IPS-NIHi7 (cell line): Measurements from ENCODE around the gene NLRP7.
"Not testable (repeated sequence)": the region's sequence is repeated elsewhere in the genome, so short reads cannot be mapped to it uniquely, and the experiment has no call there.

Experiments
- DNase-seq: peaks from one replicate; pipeline ENCODE4 v3.0.0; 2012; ENCODE audit warnings: mixed read lengths; ENCODE audit errors: extremely low spot score

NLRP7 gene

DNA sequence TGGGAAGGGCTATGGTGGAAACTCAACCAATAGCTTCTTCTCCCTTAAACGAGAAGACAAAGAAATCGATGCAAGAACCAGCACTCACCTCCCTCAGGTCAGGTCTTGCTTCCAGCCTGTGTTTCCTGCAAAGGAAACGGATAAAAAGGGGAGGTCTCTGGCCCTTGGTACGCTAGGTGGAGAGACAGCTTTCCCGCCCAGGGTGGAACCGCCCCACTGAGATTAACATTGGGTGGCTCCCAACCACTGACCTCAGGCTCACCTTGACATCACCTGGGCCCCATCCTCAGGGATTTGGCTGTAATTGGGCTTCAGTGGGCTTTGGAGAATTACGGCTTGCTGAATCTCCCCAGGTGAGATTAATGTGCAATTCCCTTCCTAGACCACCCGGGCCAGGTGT is at the start of gene NLRP7:
Gene NLRP7 (minus strand): TSS at position 150 of the 400 bp plus-strand sequence.
- DNase-seq, result no peak

- no peak for DNase-seq
Observed at GRCh38 chr19:54995561-54995960, 48.2 kb upstream of the NLRP7 start.

- not testable (repeated sequence) for DNase-seq
Observed at GRCh38 chr19:54989531-54989930, 42.2 kb upstream of the NLRP7 start.

DNA sequence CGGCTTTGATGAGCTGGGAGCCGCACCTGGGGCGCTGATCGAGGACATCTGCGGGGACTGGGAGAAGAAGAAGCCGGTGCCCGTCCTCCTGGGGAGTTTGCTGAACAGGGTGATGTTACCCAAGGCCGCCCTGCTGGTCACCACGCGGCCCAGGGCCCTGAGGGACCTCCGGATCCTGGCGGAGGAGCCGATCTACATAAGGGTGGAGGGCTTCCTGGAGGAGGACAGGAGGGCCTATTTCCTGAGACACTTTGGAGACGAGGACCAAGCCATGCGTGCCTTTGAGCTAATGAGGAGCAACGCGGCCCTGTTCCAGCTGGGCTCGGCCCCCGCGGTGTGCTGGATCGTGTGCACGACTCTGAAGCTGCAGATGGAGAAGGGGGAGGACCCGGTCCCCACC is 35.2 kb upstream of the NLRP7 start:
- not testable (repeated sequence) for DNase-seq

GRCh38 chr19:54973229-54974090 is 26.1 kb upstream of the NLRP7 start:
- DNase-seq, result not testable (repeated sequence)

DNA sequence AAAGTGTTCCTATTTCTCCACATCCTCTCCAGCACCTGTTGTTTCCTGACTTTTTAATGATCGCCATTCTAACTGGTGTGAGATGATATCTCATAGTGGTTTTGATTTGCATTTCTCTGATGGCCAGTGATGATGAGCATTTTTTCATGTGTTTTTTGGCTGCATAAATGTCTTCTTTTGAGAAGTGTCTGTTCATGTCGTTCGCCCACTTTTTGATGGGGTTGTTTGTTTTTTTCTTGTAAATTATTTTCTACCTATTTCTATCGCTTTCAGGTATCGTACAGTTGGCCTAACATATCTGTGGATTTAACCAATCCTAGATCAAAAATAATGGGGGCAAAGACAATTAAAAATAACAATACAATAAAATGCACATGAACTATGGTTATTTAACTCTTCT is 24.1 kb upstream of the NLRP7 start:
- DNase-seq, result not testable (repeated sequence)

DNA sequence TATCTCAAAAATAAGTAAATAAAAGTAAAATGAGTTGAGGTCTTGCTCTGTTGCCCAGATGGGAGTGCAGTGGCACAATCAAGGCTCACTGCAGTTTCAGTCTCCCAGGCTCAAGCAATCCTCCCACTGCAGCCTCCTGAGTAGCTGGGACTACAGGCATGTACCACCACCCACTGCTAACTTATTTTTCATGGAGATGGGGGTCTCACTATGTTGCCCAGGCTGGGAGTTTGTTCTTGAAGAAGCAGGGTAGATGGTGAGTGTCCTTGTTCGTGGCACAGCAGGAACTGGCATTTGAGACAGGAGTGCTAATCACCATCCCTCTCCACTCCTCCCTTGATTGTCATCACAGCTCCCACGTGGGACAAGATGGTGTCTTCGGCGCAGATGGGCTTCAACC is 22.3 kb upstream of the NLRP7 start:
- DNase-seq, result no peak

- no peak for DNase-seq
Observed at GRCh38 chr19:54967611-54968010, 20.3 kb upstream of the NLRP7 start.

- DNase-seq, result not testable (repeated sequence)
Observed at GRCh38 chr19:54965055-54965454, 17.7 kb upstream of the NLRP7 start.

DNA sequence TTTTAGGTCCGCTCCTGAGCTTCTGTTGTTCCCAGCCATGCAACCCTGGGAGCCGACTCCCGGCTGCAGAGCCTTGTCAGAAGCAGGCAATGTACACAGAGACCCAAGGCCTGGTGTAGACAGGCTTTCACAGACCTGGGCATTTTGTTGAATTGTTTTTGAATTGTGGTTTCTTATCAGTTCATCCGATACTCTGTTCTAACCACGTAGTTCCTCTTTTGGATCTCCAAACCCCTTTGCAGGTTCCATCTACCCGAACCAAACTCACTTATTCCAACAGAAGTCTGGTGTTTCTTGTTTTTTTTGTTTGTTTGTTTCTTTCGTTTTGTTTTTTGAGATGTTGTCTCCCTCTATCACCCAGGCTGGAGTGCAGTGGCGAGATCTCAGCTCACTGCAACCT is 12.5 kb upstream of the NLRP7 start:
- no peak for DNase-seq

DNA sequence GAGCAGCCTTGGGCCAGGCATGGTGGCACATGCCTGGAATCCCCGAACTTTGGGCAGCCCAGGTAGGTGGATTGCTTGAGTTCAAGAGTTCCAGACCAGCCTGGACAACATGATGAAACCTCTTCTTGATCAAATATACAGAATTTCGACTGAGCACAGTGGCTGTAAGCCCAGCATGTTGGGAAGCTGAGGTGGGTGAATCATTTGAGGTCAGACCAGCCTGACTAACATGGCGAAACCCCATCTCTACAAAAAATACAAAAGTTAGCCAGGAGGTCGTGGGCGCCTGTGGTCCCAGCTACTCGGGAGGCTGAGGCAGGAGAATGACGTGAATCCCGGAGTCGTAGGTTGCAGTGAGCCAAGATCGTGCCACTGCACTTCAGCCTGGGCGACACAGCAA is 8.0 kb upstream of the NLRP7 start:
- DNase-seq, result no peak

DNA sequence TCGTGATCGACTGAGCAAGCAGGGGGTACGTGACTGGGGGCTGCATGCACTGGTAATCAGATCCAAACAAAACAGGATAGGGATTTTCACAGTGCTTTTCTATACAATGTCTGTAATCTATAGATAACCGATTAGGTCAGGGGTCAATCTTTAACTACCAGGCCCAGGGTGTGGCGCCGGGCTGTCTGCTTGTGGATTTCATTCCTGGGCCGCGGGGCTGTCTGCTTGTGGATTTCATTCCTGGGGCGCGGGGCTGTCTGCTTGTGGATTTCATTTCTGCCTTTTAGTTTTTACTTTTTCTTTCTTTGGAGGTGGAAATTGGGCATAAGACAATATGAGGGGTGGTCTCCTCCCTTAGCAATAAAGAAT is 6.0 kb upstream of the NLRP7 start:
- DNase-seq, result not testable (repeated sequence)

GRCh38 chr19:54952591-54953344 is 5.4 kb upstream of the NLRP7 start:
- no peak for DNase-seq

DNA sequence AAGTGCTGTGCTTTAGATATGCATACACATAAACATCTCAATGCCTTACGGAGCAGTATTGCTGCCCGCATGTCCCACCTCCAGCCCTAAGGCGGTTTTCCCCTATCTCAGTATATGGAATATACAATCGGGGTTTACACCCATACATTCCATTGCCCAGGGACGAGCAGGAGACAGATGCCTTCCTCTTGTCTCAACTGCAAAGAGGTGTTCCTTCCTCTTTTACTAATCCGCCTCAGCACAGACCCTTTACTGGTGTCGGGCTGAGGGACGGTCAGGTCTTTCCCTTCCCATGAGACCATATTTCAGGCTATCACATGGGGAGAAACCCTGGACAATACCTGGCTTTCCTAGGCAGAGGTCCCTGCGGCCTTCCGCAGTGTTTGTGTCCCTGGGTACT is 3.2 kb upstream of the NLRP7 start:
- not testable (repeated sequence) for DNase-seq

DNA sequence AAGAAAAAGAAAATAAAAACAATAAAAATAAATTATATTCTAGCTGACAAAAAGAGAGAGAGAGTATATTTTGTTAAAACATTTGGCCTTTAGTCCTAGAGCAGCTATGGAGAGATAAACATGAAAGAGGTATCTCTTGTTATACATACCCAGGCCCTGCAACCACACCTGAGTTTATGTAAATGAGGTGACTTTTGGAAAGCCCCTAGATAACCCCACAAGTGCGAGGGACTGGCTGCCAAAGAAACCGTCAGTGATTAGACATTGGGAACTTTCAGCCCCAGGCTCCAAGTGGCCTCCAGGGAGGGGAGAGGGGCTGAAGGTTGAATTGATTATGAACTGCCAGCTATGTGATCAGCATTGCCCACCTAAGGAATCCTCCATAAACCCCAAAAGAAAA is 2.1 kb upstream of the NLRP7 start:
- DNase-seq, result no peak

- not testable (repeated sequence) for DNase-seq
Observed at GRCh38 chr19:54943772-54944361, 3.5 kb downstream of the NLRP7 start.

DNA sequence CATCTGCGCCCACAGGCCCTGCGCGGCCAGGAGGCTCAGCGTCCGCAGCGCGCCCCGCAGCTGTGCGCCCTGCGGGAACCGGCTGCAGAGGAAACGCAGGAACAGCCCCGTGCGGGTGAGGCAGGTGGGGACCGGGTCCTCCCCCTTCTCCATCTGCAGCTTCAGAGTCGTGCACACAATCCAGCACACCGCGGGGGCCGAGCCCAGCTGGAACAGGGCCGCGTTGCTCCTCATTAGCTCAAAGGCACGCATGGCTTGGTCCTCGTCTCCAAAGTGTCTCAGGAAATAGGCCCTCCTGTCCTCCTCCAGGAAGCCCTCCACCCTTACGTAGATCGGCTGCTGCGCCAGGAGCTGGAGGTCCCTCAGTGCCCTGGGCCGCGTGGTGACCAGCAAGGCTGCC is 7.8 kb downstream of the NLRP7 start:
- DNase-seq, result not testable (repeated sequence)

GRCh38 chr19:54938906-54939305 is 8.4 kb downstream of the NLRP7 start:
- DNase-seq, result no peak

DNA sequence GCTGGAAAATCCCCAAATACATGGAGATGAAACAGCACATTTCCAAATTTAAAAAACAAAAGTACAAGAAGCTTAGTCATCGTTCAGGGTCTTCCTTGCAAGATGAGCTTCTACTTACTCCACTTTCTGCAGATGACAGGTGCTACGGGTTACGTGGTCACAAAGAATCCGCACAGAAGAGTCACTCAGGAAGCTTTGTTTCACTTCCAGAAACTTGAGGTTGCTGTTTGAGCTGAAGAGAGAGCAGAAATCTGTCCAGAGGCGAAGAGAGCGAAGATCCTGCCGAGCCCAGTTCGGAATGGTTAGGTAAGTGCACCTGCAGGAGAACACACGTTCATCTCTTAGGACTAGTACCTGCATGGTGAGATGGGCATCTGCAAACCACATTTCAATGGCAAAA is 9.4 kb downstream of the NLRP7 start:
- no peak for DNase-seq

DNA sequence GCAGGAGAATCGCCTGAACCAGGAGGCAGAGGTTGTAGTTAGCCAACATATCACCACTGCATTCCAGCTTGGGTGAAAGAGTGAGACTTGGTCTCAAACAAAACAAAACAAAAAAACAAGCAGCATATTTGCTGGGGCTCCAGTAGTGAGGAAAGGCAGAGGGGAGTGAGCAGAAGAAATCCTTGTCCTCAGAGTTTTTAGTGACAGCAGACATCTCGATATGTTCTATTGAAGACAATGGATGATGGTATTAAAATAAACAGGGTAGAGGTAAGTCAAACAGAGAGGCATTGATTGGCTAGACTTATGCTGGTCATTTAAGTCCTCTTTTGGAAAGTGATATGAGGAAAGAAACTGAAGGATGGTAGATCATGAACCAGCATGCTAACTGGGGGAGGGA is 19.0 kb downstream of the NLRP7 start:
- DNase-seq, result no peak

- no peak for DNase-seq
Observed at GRCh38 chr19:54923276-54923675, 24.1 kb downstream of the NLRP7 start.

GRCh38 chr19:54921082-54921481 is 26.2 kb downstream of the NLRP7 start:
- DNase-seq, result no peak
